Left hindlimb (tissue), 1 donor: ENCODE results near the gene EYS.
"Not testable (repeated sequence)": the region's sequence is repeated elsewhere in the genome, so short reads cannot be mapped to it uniquely, and the experiment has no call there.

Source experiments
- DNase-seq: peaks from one replicate; pipeline ENCODE4 v3.0.0-alpha.2; 2018

The EYS gene

DNA sequence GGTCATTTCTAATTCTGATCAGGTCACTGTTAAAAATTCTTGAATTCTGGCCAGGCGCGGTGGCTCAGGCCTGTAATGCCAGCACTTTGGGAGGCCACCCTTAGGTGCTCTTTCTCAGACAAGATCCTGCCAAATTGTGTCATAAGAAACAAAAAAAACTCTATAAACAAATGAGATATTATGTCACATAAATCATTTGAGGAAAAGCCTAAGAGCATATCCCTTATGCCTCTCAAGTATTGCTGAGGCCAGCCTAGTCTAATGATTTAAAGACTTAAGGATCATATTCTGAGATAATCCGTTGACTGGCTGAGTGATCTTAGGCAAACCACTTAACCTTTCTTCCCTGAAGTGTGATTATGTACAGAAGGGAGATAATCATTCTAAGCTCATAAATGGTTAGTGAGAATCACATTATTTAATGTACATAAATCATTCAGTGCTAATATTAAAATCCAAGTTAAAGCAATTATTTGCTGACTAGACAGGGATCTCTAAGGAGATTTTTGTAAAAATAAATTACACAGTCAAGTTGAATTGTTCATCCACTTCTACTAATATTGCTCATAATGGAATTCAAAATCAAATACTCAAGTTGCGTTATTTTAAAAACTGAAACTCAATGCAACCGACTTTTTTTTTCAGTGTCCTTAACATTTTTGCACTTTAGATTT, 1706.1 kb downstream of the EYS start:
- DNase-seq, result no peak

DNA sequence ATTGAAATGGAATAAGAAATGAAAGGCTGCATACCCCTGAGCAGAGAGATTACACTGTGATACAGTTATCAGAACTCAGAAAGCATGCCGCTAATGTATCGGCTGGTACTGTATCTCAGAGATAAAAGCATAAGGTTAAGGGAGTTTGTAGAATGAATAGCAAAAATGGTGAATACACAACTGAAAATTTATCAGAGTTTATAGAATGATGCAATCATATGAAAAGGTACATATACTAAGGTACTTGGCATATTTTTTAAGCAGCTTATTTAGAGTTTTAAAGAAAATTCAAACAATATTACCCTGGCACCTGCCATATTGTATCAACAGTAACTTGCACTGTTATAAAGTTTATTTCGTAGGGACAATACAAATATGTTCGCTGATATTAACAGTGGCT, 1707.4 kb downstream of the EYS start:
- no peak for DNase-seq

DNA sequence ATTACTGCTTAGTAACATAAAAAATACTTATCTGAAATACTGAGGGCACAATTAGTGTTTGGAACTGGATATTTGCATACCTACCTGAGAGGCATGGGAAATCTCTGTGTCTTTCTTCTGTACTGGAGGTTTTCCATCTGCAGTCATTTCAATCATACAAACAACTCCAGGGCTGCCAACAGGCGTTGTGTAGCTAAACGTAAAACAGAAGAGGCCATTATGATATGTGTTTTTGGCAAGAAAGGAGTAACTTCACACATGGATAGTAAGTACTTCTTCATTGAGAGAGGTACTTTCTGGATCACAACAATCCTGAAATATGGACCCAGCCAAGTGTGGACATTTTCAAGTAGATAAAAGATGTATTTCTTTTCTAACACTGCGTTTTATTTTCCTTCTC, 1708.0 kb downstream of the EYS start:
- DNase-seq, result no peak

DNA sequence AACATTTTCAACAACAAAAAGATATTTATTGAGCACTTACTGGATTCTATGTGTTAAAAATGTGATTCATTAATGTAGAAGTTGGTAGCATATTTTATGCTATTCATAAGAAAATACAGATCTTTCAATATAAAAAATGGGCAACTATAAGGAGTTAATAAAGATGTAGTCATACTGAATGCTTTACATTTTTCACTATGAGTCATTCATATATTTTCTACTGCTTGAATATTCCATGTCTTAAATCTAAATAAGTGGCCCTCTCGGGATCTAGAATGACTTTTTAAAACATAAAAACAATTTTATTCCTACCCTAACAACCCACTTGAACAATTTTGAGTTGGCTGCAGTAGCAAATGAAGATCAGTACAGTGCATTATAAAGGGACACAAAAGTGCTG, 1709.3 kb downstream of the EYS start:
- DNase-seq, result no peak

DNA sequence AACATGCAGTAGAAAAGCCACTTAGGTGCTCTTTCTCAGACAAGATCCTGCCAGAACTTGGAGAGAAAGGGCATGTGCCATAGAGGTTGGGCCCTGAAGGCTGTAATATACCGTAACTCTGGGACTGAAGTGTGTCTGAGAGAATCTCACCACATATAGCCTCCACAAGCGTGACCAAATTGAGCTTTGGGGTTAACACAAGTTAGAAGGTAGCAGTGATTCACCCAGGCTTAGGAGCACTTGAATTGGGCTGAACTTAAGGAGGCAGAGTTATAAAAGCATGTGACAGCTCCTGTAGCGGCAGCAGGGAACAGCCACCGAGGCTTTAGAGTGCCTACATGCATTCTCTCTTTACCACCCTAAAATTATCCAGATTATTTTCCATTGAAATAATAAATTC, 1709.8 kb downstream of the EYS start:
- no peak for DNase-seq

DNA sequence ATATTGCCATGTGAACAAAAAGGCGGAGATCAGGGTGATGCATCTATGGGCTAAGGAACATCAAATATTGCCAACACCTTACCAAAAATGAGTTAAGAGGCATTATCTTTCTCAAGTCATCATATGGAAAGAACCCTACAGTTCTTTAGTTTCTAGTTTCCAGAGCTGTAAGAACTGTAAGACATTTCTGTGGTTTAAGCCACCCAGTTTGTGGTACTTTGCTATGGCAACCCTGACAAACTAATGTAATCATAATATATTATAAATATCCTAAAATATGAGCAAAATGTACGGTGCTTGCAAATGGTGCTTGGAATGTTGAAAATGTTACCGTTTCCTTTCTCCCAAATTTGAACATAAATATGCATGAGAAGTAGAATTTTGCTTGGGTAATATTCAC, 1721.8 kb downstream of the EYS start:
- DNase-seq, result no peak

DNA sequence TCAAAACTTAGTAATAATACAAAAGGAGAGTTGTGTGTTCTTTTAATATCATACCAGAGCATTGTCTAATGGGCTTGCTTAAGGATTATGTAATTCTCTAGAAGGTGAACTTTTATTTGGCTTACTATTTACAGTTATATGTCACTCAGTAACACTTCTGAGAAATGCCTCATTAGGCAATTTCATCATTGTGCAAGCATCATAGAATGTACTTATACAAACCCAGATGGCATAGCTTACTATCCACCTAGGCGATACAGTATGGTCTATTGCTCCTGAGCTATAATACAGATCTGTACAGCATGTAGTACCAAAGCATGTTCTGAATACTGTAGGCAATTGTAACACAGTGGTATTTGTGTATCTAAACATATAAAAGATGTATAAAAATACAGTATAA, 1731.3 kb downstream of the EYS start:
- no peak for DNase-seq

DNA sequence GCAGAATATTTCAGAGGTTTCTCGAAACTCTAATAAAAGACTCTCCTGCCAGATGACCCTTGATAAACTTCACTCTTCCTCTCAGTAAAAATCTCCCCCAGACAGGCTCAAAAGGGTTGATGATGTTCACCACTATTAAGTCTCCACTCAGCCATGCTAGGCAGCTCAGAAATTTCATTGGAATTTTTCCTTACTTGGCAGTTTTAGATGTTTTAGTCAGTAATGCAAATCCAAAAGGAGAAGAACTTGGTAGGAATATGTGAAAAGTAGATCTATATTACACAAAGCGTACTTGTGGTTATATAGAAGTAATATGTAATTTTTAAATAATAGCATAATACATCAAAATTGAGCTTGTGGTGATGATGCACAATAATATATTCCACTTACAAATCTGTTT, 1738.4 kb downstream of the EYS start:
- no peak for DNase-seq

DNA sequence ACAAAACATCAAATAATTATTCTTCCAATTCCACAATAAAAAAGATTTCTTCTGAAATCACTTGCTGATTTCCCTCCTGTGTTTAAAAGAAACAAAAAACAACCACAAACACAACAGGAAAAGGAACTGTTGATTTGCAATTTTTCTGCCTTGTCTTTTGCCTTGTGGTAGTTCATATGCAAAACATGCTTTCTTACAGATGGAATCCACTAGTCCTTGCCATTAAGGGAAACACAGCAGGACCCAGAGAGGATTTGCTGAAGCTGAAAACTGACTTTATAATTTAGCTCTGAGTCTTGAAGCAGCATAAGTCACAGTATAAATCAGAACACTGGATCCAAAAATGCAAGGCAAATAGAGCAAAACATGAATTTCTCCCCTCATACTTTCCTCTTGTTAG, 1742.7 kb downstream of the EYS start:
- DNase-seq, result no peak

DNA sequence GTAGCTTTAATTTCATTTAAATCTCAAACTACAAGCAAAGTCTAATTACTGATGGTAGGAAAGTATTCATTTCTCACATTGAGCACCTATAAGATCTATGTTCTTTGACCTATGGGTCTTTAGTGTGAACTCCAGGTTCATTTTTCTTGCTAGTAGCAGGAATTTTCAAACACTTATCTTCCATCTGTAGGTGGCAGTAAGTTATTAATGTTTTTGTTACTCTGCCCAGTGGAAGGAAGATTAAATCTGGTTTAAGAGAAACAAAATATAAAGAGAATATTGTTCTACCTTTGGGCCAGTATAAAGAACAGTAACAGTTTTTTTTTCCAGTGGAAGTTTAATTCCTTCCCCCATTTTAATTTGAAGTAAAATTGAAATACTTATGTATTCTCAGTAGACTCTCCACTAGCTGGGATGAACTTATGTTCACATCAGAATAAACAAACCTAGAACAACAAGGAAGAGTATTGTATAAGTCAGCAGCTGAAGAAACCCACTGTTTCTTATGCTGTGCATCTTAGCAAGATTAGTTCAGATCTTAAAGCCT, 1743.2 kb downstream of the EYS start:
- no peak for DNase-seq

DNA sequence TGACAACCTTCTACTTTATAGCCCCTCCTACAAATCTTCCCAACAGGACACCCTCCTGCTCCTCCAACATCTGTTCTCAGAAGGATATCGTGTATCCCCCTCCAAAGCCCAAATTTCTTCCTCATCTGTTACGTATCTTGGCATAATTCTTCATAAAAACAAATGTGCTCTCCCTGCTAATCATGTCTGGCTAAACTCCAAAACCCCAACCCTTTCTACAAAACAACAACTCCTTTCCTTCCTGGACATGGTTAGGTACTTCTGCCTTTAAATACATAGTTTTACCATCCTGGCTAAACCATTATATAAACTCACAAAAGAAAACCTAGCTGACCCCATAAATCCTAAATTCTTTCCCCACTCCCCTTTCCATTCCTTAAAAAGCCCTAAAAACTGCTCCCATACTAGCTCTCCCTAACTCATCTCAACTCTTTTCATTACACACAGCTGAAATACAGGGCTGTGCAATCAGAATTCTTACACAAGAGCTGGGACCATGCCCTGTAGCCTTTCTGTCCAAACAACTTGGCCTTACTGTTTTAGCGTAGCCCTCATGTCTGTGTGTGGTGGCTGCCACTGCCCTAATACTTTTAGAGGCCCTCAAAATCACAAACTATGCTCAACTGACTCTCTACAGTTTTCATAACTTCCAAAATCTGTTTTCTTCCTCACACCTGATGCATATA, 1753.5 kb downstream of the EYS start:
- not testable (repeated sequence) for DNase-seq

DNA sequence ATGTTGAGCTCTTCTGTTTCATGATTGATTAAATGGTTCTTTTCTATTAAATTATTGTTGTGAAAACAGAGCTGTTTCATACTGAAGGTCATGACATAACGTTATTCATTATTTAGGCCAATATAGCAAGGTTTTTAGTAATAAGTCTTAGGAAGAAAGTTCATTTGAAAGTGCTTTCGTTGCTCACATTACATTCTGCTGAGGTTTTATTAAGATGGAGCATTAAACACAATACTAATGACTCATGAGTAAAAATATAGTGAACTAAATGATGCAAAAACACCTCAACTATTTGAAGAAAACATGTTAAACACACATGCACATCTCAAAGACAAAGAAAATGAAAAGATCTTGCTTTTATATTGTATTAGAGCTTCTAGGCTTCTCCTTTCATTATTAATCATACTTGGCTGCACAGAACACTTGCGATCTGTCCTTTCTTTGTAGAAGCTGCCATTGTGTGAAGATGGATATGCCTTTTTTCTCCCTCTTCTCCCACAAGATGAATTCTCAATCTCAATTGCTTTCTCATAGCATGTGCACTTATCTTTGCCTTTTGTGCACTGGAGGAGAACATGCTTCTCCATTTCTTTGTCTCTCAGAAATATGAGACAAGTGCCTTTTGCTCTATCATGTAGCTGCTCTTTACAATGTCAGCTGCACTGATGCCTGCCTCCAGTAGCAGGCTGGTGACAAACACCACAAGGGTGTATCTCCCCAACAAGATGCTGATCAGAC, 1759.1 kb downstream of the EYS start:
- DNase-seq, result no peak

DNA sequence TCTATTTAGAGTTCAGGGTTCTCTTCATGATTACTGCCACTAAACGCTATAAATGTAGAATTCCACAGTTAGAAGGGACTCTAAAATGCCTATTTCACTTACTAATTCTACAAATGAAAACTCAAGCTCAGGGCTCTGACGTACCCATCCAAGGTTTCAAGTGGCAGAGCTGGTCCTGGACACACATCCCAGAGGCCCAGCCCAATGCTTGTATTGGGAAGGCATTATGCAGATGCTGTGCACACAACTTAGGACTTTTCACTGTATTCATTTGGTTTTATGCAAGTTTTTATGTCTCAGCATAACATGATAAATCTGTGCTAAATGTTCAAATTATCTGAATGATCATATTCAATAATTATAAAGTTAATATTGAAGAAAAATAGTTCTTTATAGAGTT, 1761.0 kb downstream of the EYS start:
- DNase-seq, result no peak

DNA sequence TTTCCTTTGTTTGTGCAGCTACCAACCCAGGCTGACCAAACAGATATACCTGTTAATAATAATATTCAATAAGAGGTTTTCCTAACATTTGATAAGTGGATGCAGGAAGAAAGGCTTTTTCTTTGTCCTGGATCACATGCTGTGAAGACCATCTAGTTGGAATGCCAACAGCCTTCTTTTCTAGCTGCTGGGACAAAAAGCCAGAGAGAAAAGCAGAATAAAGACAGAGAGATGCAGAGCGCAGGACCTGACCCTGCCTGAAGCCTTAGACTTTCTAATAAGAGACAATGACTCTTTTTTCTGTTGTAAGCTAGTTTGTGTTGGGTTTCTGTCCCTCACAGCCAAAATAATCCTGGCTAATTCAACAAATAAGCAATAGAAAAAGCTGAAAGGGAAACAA, 1763.2 kb downstream of the EYS start:
- DNase-seq, result no peak

DNA sequence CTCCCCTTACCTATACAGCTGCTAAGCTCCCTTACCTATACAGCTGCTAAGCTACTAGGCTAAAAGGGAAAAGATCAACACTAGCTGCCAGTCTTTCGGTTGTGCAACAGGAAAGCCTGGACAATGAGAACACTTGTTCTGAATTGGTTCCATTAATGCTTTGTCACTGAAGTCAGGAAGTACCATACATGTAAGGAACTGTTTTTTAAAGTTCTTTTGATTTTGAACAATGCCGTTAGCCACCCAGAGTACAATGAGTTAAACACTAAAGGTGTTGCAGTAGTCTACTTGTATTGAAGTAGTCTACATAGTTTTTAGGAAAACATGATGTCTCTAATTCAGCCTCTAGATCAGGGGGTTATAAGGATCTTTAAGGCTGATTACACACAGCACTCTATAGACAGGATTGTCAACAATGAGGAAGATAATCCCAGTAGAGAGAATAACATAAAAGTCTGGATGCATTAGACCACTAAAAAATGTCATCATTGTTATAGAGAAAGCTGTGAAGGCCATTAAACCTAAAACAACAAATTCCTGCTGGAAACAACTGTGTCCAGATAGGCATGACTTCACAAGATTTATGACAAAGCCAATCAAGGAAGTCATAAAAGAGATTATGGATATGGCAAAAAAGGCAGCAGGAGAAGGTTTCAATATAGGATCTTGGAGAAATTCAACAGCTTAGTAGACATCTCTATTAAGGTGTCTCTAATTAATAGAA, 1765.1 kb downstream of the EYS start:
- no peak for DNase-seq

DNA sequence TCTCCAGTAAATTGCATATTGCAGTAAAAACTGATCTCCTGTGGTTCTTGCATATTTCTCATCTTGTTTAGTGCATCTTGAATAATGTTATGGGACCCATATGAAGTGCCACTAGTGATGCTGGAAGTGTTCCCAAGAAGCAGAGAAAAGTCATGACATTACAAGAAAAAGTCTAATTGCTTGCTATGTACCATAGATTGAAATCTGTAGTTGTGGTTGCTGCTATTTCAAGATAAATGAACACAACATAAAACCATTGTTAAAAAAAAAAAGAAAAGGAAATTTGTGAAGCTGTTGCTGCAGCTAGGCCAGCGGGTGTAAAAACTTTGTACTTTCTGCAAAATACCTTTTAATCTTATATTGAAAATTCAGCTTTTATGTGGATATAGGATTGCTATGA, 1767.0 kb downstream of the EYS start:
- DNase-seq, result no peak

DNA sequence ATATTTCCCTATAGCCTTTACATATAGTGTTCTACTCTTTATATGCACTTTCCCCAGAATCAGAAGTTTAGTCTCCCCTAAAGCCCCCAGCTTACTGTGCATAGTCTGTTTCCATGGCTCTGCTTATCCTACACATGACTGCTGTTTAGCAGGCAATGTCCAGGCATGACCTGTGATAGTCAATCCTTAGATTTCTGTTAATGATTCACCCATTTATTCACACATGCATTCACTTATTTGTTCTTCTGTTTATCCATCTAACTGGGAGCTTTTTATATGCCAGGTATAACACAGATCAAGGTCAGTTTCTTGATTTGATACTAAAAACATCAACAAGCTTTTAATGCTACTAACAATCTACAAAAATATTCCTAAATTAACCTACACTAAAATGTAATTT, 1770.6 kb downstream of the EYS start:
- DNase-seq, result no peak

DNA sequence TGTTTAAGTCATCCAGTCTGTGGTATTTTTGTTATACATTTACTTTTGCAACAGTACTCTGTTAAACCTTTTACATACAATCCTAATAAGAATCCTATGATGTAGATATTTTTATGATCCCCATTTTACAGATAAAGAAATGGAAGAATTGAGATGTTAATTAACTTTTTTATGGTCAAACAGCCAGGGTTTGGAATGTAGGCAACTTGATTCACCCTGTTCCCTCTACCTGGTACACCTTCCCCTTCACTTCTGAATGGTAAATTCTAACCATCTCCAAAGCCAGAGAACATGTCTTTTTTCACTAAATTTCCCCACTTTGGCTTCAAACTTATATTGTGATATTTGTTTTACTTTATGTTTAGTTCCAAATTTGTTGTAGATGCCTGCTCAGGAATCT, 1771.3 kb downstream of the EYS start:
- no peak for DNase-seq

DNA sequence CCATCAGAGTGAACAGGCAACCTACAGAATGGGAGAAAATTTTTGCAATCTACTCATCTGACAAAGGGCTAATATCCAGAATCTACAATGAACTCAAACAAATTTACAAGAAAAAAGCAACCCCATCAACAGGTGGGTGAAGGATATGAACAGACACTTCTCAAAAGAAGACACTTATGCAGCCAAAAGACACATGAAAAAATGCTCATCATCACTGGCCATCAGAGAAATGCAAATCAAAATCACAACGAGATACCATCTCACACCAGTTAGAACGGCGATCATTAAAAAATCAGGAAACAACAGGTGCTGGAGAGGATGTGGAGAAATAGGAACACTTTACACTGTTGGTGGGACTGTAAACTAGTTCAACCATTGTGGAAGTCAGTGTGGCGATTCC, 1773.1 kb downstream of the EYS start:
- DNase-seq, result not testable (repeated sequence)

DNA sequence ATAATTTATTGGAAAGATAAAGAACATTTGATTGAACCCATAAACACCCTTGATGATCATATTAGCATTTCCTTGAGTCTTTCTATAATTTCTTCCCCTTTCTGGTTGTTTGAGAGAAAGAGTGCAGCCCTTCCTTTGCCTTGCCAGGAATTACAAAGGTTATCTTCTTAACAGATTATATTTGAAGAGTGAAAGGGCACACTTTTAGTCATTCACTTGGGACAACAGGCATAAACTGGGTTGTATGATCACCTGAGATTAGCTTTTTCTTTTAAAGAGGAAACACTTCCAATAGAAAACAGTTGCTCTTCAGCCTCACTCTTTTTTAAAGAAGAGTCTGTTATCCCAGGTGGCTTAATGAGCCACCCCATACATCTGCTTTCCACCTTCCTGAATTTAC, 1776.2 kb downstream of the EYS start:
- no peak for DNase-seq

DNA sequence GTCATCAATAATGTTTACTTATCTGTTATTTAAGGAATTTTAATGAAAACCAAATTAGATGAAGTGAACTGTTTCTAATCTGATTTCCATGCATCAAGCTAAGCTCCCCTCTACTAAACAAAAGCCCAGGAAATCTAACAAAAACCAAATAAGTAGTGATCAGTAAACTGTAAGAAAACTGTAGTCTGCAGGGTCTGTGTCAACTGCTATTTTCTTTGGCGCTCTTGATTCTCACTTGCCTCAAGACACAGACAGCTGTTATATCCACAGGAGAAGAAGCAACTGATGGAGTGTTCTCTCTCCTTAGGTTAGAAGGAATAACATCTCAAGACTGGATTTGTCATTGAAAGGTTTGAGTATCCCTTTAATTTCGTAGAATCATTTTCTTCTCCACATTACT, 1777.9 kb downstream of the EYS start:
- DNase-seq, result no peak

DNA sequence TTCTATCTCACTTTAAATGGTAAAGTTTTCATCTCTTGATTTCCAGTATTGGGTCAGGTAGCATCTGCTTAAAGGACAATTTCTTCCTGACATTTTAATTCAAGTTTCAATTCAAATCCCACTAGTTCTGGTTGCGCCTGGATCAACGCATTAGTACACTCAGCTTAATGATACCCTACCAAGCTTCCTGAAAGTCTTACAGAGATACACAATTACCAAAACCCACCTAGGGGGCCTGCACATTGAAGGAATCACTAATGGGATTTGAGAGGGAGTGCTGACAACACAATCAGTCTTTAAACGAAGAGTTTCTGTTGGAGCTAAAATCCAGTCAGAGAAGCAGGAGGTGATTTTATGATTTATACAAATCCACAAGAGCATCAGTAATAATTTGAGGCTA, 1778.4 kb downstream of the EYS start:
- no peak for DNase-seq
